Renal cortical epithelial cell (primary cell): ENCODE data around the gene INHBC. TPM values are rescaled to one million over a fixed set of nuclear protein-coding genes. Genes with fewer than 3 reads are reported as not detected.
"Not testable (repeated sequence)": the region's sequence is repeated elsewhere in the genome, so short reads cannot be mapped to it uniquely, and the experiment has no call there.

Experiments
- DNase-seq: peaks from one replicate; pipeline ENCODE4 v3.0.0-alpha.2; 2011; ENCODE audit warnings: low read depth
- total RNA-seq: library from RNA; depleted of rRNA; stranded (reverse); fragments of >200 nt; gene quantifications from 2 replicates; pipeline ENCODE4 v1.2.3, GENCODE V29; 2014

Gene INHBC
- total RNA-seq, 1 donor from 2014 or later, result not detected

DNA sequence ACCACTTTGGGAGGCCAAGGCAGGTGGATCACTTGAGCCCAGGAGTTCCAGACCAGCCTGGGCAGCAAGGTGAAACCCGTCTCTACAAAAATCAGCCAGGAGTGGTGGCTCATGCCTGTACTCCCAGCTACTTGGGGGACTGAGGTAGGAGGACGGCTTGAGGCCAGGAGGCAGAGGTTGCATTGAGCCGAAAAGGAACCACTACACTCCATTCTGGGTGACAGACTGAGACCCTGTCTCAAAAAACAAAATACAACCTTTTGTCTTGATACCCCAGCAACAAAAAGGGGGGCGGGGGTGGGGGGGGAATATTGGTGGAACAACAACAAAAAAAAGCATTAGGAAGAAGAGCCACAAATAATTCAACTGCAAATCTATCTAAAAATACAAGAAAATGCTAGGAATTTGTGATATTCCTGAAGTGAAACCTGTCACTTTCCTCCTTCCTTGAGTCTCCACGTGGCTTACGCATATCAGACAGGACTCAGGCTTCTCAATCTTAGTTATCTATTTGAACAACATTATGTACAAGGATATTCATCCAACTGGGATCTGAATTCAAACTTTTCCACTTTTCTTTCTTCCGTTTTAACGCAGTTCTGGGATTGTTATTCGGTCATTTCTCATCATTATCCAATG lies 5.0 kb upstream of the INHBC start:
- peak; percentile 27 for DNase-seq

GRCh38 chr12:57430112-57430930 lies 4.3 kb upstream of the INHBC start:
- DNase-seq, result no peak

- DNase-seq, result peak; percentile 78
Measured at GRCh38 chr12:57430931-57431566, 3.5 kb upstream of the INHBC start, which contains the start of gene R3HDM2. TSS of gene R3HDM2 (minus strand) at chr12:57431043. CDS start at chr12:57310428, 120,615 bp downstream.

GRCh38 chr12:57431654-57432188 lies 2.9 kb upstream of the INHBC start:
- DNase-seq, result peak; percentile 18

- DNase-seq, result no peak
Measured at GRCh38 chr12:57433370-57433769, 1.2 kb upstream of the INHBC start.

- DNase-seq, result no peak
Measured at GRCh38 chr12:57435293-57435692, 709 bp downstream of the INHBC start.

GRCh38 chr12:57438400-57438799 lies 3.8 kb downstream of the INHBC start:
- no peak for DNase-seq

DNA sequence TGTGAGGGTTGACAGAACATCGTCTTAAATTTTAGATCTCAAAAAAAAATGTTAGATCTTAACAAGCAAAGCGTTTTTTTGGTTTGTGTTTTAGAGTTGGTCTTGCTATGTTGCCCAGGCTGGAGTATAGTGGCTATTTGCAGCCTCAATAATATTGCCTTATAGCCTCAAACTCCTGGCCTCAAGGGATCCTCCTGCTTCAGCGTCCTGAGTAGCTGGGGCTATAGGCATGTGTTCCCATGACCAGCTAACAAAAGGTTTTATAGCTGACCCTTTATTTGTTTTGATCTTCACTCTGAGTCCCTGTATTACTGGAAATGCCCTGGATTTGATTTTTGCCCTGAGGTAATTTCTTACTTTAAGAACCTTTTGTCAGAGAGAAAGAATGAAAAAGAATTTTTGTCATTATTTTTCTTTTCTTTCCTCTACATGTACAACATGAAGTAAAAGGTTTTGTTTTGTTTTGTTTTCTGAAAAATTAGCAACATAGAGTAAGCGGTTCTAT lies 5.2 kb downstream of the INHBC start:
- no peak for DNase-seq

DNA sequence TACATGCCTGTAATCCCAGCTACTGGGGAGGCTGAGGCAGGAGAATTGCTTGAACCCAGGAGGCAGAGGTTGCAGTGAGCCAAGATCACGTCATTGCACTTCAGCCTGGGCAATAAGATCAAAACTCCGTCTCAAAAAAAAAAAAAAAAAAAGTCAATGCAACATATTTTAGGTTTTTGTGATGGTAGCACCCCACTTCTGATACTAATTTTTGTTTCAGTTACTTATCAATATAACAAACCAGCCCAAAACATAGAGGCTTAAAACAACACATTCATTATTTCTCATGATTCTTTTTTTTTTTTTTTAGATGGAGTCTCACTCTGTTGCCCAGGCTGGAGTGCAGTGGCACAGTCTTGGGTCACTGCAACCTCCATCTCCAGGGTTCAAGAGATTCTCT lies 6.8 kb downstream of the INHBC start:
- DNase-seq, result not testable (repeated sequence)

DNA sequence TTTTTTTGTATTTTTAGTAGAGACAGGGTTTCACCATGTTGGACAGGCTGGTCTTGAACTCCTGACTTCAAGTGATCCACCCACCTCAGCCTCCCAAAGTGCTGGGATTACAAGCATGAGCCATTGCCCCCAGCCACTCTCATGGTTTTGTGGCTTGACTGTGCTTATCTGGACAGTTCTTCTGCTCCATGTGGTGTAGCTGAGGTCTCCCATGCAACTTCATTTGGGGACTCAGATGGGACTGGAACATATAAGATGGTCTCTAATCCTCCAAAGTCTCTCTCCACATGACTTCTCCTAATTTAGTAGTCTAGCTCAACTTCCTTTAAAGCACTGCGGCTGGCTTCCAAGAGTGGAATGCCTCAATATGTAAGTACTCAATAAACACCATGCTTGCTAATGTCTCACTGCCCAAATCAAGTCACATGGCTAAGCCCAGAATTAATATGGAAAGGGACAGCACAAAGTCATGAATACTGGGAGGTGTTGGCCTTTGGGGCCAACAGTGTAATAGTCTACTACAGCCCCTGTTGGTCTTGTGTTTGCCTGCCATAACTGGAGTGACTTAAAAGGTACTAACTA lies 7.4 kb downstream of the INHBC start:
- DNase-seq, result no peak

- DNase-seq, result not testable (repeated sequence)
Measured at GRCh38 chr12:57444337-57444736, 9.8 kb downstream of the INHBC start.

DNA sequence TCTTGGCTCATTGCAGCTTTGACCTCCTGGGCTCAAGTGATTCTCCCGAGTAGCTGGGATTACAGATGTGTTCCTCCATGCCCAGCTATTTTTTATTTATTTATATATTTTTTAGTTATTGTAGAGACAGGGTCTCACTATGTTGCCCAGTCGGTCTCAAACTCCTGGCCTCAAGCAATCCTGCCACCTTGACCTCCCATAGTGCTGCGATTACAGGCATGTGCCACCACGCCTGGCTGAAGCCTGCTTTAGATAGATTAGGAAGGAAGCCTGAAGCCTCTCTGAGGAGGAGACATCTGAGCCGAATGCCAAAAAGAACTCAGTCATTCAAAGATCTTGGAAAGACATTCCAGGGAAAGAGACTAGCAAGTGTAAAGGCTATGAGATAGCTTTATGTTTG lies 10.2 kb downstream of the INHBC start:
- DNase-seq, result no peak

DNA sequence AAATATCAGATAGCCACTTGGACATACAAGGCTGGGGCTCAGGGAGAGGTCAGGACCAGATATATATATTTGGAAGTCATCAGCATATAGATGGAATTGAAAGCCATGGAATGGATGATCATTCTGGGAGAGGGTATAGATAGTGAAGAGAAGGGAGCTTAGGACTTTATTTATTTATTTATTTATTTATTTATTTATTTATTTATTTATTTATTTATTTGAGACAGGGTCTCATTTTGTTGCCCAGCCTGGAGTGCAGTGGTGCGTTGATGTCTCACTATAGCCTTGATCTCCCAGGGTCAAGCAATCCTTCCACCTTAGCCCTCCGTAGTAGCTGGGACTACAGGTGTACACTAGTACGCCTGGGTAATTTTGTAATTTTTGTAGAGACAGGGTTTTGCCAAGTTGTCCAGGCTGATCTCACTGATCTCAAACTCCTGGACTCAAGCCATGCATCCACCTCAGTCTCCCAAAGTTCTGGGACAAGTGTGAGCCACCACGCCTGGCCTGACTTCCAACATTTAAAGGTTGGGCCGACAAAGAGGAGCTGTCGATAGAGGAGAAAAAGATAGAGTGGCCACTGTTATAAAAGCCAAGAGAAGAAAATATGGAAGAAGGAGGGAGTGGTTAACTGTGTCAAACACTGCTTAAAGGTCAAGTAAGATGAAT lies 11.8 kb downstream of the INHBC start:
- DNase-seq, result no peak

DNA sequence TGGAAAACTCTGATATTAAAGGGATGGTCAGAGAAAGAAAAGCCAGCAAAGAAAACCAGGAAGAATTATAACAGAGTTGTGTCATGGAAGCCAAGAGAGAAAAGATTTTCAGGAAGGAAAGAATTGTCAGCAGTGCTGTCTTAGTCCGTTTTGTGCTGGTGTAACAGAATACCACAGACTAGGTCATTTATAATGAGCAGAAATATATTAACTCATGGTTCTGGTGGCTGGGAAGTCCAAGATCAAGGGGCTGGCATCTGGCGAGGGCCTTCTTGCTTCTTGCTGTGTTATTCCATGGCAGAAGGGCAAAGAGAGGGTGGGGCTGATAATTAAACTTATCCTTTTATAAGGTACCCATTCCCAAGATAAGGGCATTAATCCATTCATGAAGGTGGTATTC lies 14.1 kb downstream of the INHBC start:
- DNase-seq, result no peak

GRCh38 chr12:57449375-57449774 lies 14.8 kb downstream of the INHBC start:
- DNase-seq, result no peak

DNA sequence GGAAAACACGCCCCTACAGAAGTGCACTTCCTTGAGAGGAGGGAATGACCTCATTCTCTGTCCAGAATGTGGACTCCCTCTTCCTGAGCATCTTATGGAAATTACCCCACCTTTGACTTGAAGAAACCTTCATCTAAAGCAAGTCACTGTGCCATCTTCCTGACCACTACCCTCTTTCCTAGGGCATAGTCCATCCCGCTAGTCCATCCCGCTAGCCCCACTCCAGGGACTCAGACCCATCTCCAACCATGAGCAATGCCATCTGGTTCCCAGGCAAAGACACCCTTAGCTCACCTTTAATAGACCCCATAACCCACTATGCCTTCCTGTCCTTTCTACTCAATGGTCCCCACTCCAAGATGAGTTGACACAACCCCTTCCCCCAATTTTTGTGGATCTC lies 15.5 kb downstream of the INHBC start:
- no peak for DNase-seq

DNA sequence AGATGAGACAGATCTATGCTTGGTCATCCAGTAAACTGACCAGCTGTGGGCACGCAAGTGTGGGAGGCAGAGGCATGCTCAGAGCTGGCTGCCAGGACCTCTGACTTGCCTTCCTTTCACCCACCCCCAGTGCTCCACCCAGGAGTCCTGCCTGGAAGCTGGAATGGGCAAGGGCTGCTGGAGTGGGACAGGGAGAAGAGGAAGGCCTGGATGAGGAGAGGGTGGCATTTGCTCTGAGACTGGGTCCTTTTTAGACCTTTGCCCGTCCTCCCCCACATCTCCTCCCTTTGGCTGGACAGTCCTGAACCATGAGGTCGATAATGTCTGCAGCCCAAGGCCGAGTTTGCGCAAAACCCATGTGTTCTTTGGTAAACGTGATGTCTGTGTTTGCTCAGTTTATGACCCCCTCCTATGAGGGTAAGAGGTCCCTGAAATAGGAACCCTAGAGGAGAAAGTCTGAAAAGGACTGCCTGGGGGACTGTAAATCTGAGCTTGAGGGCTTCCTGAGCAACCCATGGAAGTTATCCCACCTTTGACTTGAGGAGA lies 16.7 kb downstream of the INHBC start:
- no peak for DNase-seq

DNA sequence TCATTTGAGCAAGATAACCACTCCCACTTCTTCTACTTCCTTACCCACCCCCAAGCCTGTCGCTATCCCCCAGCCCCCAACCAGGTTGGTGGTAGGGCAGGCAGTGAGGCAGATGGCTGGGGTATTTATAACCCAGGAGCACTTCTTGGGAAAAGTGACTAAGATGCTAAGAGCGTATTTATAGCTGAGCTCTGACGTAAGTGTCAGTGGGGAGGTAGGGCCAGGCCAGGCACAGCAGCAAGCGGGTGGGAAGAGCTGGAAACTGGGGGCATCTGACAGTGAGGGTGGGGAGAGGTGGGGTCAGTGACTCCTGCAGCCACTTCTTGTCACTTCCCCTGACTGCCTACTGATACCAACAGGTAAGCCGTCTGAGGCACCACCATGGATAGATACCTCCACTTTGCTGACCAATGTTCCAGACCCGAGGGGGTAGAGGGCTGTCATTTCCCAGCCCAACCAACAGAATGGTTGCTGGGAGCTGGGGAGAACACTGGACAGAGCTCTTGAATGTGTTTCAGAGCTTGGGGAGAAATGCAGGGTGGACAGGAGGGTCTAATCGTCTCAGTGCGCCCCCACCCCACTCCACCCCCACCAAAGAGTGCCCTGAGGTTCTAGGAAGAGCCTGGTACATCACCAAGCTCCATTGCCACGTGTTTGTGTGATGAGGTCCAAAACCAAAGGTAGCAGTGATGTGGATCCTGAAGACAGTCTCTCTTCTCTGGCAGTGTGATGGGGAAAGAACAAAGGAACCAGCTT lies 17.8 kb downstream of the INHBC start:
- DNase-seq, result no peak

DNA sequence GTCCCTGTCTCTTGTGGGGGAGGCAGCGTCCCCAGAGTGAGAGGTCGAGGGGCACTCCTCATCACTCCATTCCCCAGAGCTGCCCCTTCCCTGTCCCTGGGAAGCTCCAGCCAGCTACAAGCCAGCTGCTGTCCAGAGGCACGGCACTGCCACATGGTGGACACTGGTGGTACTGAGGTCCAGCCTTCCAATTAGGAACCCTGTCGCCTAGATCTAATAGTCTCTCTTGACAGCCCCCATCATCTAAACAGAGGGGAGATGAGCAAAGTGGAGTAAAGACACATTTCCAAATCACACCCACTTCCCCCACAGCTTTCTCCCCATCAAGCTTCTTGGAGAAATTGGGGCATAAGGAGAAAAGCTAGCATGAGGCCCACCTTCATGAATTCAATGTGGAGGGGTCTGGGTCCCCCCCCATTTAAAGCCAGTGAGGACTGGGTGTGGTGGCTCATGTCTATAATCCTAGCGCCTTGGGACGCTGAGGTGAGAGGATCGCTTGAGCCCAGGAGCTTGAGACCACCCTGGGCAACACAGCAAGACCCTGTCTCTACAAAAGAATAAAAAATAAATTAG lies 18.4 kb downstream of the INHBC start:
- peak; percentile 56 for DNase-seq

DNA sequence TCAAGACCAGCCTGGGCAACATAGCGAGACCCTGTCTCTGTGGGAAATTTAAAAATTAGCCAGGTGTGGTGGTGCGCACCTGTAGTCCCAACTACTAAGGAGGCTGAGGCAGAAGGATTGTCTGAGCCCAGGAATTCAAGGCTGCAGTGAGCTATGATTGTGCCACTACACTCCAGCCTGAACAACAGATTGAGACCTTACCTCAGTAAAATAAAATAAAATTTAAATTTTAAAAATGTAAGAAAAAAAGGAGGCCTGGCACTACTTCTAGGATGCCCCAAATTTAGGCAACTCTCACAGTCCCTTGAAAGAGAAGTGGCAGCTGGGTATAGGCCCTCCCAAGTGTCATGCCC lies 19.6 kb downstream of the INHBC start:
- no peak for DNase-seq
